Panc1 (cell line): Measurements from ENCODE around the gene PLEKHN1. TPM values are rescaled to one million over a fixed set of nuclear protein-coding genes. Genes with fewer than 3 reads are reported as not detected.

ENCODE experiments used
- ATAC-seq: fragments of 200-7000 bp; cut with Tn5 transposase; 2 replicates; pipeline ENCODE4 v1.9.1; 2020; ENCODE audit warnings: mild to moderate bottlenecking, moderate library complexity
- BruUV-seq: library from RNA; stranded (reverse); fragments of 400-500 nt; replicated peaks from 2 replicates; lab custom pipeline; 2021; lab: Mats Ljungman, UMichigan
- CTCF ChIA-PET: fragments of 300-600 bp; sonication (Branson Sonifier 250); formaldehyde crosslinking; loops from one replicate; lab custom pipeline; 2022; ENCODE audit warnings: antibody characterized with exemption; lab: Charles Lee
- POLR2A ChIA-PET: fragments of 300-600 bp; sonication (Branson Sonifier 250); formaldehyde crosslinking; loops from one replicate; lab custom pipeline; 2022; ENCODE audit warnings: antibody characterized with exemption; lab: Charles Lee
- DNase-seq: peaks from one replicate; pipeline ENCODE4 v3.0.0-alpha.2; 2010; ENCODE audit warnings: low read depth, low spot score
- H3K27ac ChIP-seq: 2 replicates; pipeline ENCODE4 v1.5.1; 2011; ENCODE audit warnings: mild to moderate bottlenecking, low read length, inconsistent platforms
- H3K27me3 ChIP-seq: fragments of 200-500 bp; sonication (Bioruptor generic); 2 replicates; pipeline ENCODE4 v1.6.0; 2014; ENCODE audit warnings: low read length, inconsistent platforms; ENCODE audit not compliant: control insufficient read depth, insufficient read depth
- H3K36me3 ChIP-seq: fragments of 200-500 bp; sonication (Bioruptor generic); 2 replicates; pipeline ENCODE4 v1.5.1; 2014; ENCODE audit warnings: inconsistent platforms, mild to moderate bottlenecking, low read length, moderate library complexity; ENCODE audit not compliant: control insufficient read depth, insufficient read depth
- H3K4me1 ChIP-seq: 2 replicates; pipeline ENCODE4 v1.5.1; 2011; ENCODE audit warnings: inconsistent platforms, mild to moderate bottlenecking, low read length, moderate library complexity; ENCODE audit not compliant: control insufficient read depth, insufficient read depth
- H3K4me3 ChIP-seq, 2 experiments: 2 replicates each; pipeline ENCODE4 v1.5.1; 2011 to 2012; ENCODE audit warnings: low read depth in 2 of 2, low read length in 2 of 2, mild to moderate bottlenecking in 2 of 2, inconsistent platforms in 1 of 2, moderate library complexity in 1 of 2
- H3K9me3 ChIP-seq: fragments of 200-500 bp; sonication (Bioruptor generic); 2 replicates; pipeline ENCODE4 v1.5.1; 2014; ENCODE audit warnings: low read depth, mild to moderate bottlenecking, inconsistent platforms, low read length, moderate library complexity; ENCODE audit not compliant: control insufficient read depth, insufficient read depth
- CTCF ChIP-seq: fragments of 450-650 bp; IDR thresholded peaks from 2 replicates; pipeline ENCODE4 v1.5.1; 2017; ENCODE audit warnings: mild to moderate bottlenecking
- POLR2AphosphoS5 ChIP-seq: IDR thresholded peaks from 2 replicates; pipeline ENCODE4 v1.6.1; 2012; ENCODE audit warnings: mild to moderate bottlenecking, low read depth, low read length, moderate library complexity
- REST ChIP-seq, 2 experiments: IDR thresholded peaks; 2 replicates each; pipeline ENCODE4 v1.6.1; 2011 to 2012; ENCODE audit warnings: low read depth in 2 of 2, control low read depth in 1 of 2, low read length in 1 of 2, mild to moderate bottlenecking in 1 of 2, moderate library complexity in 1 of 2; ENCODE audit not compliant: insufficient read depth in 1 of 2
- SIN3A ChIP-seq: IDR thresholded peaks from 2 replicates; pipeline ENCODE4 v1.6.1; 2012; ENCODE audit warnings: low read depth, mild to moderate bottlenecking, low read length, moderate library complexity, borderline replicate concordance; ENCODE audit not compliant: insufficient read depth
- TCF7L2 ChIP-seq: IDR thresholded peaks from 2 replicates; pipeline ENCODE4 v1.6.1; 2011; ENCODE audit warnings: mild to moderate bottlenecking, low read depth, low read length, inconsistent platforms
- in situ Hi-C: cut with HindIII; loops from 2 replicates; pipeline ENCODE4 v1.10.0; 2016; ENCODE audit warnings: low sequenced_read_pairs, low pct_unique_long_range_greater_than_20kb
- intact Hi-C: fragments of 100-400 bp; cut with micrococcal nuclease; formaldehyde crosslinking; loops from one replicate; pipeline ENCODE4 v1.10.0; 2022; ENCODE audit not compliant: unreplicated experiment
- total RNA-seq: library from RNA; stranded (reverse); gene quantifications from one replicate; pipeline ENCODE4 v1.2.1, GENCODE V29; 2021; ENCODE audit not compliant: unreplicated experiment

PLEKHN1 gene
- total RNA-seq, 1 experiment from 2014 or later: 9.8 TPM

- in situ Hi-C loops (no loop called here), intact Hi-C loops (no loop called here)
- Histone ChIP-seq H3K36me3 (no peaks in the 10 kb centered on the region), H3K27ac (peak overlapping the region; percentile 34; the same call in 1 of the 2 replicates), H3K9me3 (no peaks in the 10 kb centered on the region), H3K4me1 (peaks cover 75% of the 10 kb centered on the region), H3K4me3 (no peak overlapping the region), H3K27me3 (no peaks in the 10 kb centered on the region)
- no TSS peak for BruUV-seq
- CTCF ChIA-PET: no interaction called here
- POLR2A ChIA-PET: no interaction called here
- TF ChIP-seq POLR2AphosphoS5: no peak
- TF ChIP-seq CTCF: no peak
- no peak for TF ChIP-seq TCF7L2
- no peak for TF ChIP-seq SIN3A
- TF ChIP-seq REST (IDR thresholded peaks at IDR 0.05; ENCODE audit: insufficient read depth in 1 of 2, low read depth in 2 of 2, low read length in 1 of 2): no peak
- no peak for ATAC-seq
- no peak for DNase-seq
These were observed 47.4 kb upstream of the PLEKHN1 start for GRCh38 chr1:918843-919242.

DNA sequence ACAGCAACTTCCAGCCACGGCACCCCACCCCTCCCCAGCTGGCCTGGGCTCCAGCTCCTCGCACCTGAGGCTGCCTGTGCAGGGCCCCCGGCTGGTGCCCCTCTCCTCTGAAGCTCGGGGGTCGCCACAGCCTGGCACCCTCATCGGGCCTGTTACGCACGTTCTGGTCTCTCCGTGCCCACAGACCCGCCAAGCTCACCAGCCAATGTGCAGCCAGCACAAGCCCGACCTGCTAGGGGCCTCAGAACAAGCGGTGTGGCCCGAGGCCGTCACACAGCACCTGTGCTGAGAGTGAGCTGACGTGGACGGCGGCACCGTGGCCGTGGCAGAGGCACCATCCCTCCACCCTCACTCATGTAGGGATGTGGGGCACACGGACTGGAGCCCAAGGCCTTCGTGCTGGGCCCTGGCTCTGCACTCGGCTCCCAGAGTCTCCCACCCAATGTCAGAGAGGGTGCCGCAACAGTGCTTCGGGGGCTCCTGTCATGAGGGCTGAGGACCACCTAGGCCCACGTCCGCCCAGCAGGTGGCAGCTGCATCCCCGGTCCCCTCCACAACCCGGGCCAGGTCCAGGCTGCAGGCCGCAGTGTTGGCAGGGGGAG lies 46.9 kb upstream of the PLEKHN1 start:
- DNase-seq: no peak
- no TSS peak for BruUV-seq
- in situ Hi-C loops: no loop called here
- TF ChIP-seq CTCF (peak; percentile 63), POLR2AphosphoS5 (no peak; the same call in 1 of the 2 replicates)
- peaks cover 74% of the 10 kb centered on the region for H3K4me1 ChIP-seq
- H3K27me3 ChIP-seq: no peaks in the 10 kb centered on the region
- H3K27ac ChIP-seq: no peak overlapping the region; the same call in 1 of the 2 replicates
- H3K4me3 ChIP-seq: no peak overlapping the region
- ChIA-PET CTCF (no interaction called here), POLR2A (no interaction called here)
- no peaks in the 10 kb centered on the region for H3K36me3 ChIP-seq
- no peaks in the 10 kb centered on the region for H3K9me3 ChIP-seq
- no peak for ATAC-seq
- intact Hi-C loops: no loop called here
